ENCODE results near the gene SPRYD3.

SPRYD3 gene

DNA sequence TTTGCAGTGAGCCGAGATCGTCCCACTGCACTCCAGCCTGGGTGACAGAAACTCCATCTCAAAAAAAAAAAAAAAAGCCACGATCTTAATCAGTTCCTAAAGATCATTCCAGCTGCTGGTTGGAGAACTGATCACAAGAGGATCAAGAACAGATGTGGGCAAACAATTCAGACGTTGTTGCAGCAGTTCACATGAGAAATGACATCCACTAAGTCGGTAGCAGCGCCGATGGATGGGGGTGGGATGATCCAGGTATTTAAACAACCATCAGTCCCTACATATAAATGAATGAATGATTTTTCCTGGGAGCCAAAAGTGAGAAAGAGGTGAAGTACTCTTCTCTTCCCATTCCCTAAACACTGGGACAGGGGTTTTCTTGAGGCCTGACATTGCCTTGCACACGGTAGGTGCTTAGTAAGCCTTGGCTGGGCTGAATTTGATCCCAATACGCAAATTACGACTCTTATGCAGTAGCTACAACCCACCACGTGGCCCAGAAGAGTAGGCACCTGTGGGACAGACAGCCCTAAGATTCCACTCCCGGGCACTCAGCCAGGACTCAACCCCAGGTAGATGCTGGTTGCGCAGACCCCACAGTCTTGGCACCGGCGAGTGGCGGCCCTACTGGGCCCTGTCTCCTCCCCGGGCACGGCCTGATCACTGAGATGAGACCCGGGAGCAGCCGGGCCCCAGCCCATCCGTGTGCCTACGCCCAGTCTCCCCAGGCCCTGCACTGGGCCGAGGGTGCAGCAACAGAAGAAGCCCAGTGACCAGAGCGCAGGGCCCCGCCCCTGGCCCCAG is 565 bp downstream of the SPRYD3 start:
- DNase-seq (ENCODE audit: low read depth in 1 of 2, low spot score in 1 of 2), result no peak

DNA sequence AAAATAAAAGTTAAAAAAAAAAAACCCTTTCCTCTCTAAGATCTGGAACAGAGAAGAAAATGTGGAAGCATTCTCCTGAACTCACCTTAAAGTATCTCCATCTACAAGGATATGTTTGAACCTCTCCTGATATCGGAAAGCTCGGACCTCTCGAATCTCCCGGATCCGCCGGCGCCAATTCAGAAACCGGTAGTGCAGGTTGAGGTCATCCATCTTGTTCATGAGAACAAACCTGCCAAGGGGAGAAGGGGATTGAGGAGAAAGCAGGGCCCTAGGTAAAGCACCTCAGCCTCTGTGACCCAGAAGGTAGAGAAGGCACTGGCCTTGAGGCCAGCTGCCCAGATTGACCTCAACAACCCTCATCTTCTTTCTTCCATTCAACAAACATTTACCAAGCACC is 2.2 kb downstream of the SPRYD3 start:
- no peak for DNase-seq (ENCODE audit: low read depth in 1 of 2, low spot score in 1 of 2)

DNA sequence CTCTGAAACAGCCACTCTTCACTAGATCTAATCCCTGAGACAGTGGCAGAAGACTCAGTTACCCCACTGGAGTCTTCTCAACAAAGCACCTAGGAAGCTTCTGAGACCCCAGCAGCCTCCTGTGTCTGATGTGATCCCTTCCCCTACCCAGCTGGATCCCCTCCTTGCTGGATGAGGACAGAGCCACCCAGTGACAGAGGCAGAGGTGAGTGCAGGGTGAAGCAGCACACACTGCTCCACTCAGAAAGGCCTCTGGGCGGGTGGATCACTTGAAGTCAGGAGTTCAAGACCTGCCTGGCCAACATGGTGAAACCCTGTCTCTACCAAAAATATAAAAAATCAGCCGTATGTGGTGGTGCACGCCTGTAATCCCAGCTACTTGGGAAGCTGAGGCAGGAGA is 2.7 kb downstream of the SPRYD3 start:
- DNase-seq (ENCODE audit: low read depth in 1 of 2, low spot score in 1 of 2), result no peak

DNA sequence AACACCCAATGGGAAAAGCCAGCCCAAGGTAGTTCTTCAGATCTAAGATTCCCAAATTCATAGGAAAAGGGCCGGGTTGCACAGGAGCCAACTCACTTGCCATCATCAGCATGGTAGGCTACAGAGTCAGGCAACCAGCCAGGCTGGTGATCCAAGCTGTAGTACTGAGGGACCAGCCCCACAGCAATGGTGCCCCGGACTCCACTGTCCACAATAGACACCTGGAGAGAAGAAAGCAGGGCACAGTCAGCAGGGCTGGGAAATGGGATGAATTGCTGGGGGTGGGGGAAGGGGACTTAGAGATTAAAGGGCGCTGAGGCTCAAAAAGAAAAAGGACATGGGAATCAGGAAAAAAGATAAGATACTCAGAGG is 4.2 kb downstream of the SPRYD3 start:
- DNase-seq (ENCODE audit: low read depth in 1 of 2, low spot score in 1 of 2), result no peak

DNA sequence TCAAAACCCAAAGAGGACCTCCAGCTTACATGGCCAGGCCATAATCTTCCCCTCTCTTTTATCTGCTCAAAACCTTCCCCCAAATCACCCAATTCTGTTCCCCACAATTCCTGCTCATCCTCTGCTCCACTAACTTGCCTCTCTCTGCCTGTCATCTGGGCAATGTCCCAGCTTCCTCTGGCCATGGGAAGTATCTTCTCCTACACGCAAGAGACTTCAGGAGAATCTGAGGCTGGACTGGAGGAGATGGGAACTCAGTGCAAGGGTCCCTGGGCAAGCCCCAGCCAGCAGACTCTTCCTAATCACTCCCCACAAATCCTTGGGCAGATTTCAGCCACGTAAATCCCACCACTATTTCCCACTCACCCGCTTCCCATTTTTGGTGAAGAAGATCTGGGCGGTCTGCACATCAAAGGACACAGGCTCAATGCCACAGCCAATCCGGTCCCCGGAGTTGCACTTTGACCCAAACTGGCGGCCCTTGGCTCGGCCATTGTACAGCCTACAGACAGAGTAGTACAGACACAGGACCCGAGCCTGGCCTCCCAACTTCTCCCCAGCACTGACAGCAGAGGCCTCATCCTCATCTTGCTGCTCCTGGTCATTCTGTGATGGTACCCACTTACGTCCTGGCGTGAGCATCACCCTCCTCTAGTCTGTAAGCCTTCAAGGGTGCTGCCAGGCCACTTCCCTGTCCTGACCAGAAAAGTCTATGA is 4.7 kb downstream of the SPRYD3 start:
- no peak for DNase-seq (ENCODE audit: low read depth in 1 of 2, low spot score in 1 of 2)

DNA sequence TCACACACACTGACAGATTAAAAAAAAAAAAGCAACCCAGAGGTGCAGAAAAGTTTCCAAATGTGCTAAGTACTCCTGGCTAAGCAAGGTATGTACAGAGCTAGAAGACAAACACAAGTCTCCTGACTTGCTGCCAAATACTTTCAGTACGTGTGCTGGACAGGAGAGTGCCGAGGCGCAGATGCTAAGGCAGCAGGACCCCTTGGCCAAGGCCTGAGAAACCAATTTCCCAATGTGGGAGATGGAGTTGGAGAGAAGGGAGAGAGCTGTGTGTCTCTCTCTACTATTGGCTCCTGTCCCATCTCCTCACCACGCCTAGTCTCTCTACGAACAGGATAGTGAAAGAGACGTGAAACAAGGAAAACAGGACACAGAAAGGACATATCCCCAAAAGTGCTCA is 5.3 kb downstream of the SPRYD3 start:
- no peak for DNase-seq (ENCODE audit: low read depth in 1 of 2, low spot score in 1 of 2)

- no peak for DNase-seq (ENCODE audit: low read depth in 1 of 2, low spot score in 1 of 2)
These were observed 7.3 kb downstream of the SPRYD3 start for GRCh38 chr12:53071591-53072551.

DNA sequence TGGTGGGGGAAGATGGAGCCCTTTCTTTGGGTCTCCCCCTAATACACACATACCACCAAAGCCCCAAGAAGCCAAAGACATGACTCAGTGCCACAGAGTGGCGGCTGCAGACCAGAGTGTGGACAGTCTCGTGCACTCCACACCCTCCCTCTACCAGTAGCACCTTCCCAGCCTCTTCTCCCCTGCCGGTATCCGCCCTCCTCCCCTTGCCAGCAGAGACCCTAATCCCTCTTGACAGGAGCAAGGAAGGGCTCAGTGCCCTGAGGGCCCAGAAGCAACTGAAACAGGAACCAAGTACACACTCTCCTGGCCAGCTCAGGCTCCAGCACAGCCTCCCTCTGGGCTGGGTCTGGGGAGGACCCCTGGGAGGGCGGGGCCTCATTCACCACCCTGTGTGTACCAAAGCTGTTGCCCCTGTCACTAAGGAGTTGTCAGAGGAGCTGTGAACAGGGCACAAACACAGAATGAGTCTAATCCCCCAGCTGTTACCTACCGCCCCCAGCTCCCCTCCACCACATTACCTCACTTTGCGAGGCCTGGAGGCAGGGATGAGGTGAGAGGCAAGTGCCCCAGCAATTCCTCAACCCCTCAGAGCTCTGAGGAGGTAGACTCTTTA is 8.2 kb downstream of the SPRYD3 start:
- DNase-seq (ENCODE audit: low read depth in 1 of 2, low spot score in 1 of 2), result no peak

DNA sequence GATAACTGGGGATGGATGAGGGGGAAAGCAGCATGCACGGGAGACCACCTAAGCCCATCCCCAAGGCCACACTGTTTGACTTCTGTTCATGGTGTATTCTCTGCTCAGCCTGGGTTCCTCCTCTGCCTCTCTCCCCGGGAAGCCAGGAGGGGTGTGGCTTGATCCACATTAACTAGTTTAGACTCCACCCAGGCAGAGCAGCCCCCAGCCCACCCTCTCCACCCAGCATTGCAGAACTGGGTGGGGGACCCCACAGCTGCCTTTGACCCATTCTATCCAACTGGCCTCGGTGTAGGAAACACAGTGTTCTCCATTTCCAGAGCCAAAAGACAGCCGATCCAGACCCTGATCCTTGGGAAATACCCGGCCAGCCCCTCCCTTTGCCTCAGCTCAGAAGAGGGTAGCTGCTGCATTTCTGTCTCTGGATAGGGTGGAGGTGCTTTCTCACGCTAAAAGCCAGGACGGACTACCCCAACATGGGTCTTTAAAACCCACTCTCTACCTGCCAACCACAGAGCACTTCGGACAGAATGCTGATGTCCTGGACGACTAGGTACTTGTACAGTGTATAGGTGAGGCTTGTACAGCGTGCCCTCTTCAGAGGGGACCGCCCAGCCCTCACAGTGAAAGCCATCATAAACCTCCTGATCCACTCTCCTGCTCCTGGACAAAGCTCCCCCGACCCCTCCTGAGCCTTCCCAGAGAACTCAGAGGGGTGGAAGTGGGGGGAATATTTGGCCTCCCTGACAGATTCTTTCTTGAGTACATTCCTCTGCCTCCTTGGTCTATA is 9.4 kb downstream of the SPRYD3 start:
- DNase-seq (ENCODE audit: low read depth in 1 of 2, low spot score in 1 of 2), result no peak

GRCh38 chr12:53068811-53069585 is 10.2 kb downstream of the SPRYD3 start:
- DNase-seq (ENCODE audit: low read depth in 1 of 2, low spot score in 1 of 2), result no peak

GRCh38 chr12:53067993-53068770 is 11.0 kb downstream of the SPRYD3 start:
- no peak for DNase-seq (ENCODE audit: low read depth in 1 of 2, low spot score in 1 of 2)

GRCh38 chr12:53067074-53067992 is 11.9 kb downstream of the SPRYD3 start:
- no peak for DNase-seq (ENCODE audit: low read depth in 1 of 2, low spot score in 1 of 2)

- DNase-seq (ENCODE audit: low read depth in 1 of 2, low spot score in 1 of 2), result peak; percentile 43 to 45
These were observed 12.9 kb downstream of the SPRYD3 start for GRCh38 chr12:53065975-53066931.

DNA sequence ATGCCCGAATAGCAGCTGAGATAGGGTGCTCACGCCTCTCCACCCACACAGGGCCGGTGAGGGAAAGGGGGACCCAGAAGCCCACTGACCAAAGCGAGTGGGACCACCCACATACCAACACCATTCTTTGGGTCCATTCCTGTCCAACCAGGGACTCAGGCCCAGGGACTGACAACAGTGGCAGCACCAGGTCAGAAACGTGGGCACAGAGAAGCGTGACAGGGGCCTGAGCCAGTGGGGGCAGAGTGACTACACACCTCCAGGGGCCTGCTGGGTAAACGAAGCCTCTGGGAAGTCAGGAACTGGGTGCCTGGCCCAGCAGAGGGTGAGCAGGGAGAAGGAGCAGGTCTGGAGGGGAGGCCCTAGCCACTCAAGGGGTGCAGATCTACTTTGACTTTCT is 13.7 kb downstream of the SPRYD3 start:
- no peak for DNase-seq (ENCODE audit: low read depth in 1 of 2, low spot score in 1 of 2)

- no peak for DNase-seq (ENCODE audit: low read depth in 1 of 2, low spot score in 1 of 2)
These were observed 14.4 kb downstream of the SPRYD3 start for GRCh38 chr12:53064613-53065436.

Data from stimulated activated CD4-positive, alpha-beta T cell treated with anti-CD3 and anti-CD28 coated beads, Interleukin-15, amount 100 ng/mL, for 1 hour (primary cell).